ENCODE results near the gene TSPAN2.

Gene TSPAN2

DNA sequence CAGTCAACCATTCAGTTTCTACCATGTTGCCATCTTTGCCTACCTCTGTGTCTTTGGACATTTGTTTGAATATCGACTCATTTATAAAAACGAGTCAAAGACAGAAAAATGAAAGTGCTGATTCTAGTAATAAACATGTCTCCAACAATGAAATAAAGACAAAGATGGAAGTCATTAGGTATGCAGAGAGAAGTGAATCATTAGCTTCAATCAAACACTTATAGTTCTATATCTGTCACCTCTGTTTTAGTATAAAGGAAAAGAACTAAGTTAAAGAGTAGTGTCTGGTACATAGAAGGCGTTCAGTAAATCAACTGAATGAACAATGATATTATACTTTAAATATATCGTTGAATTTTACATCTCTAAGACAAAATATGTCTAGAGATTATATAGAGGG, 1.7 kb upstream of the TSPAN2 start:
- H3K27me3 Mint-ChIP-seq: no peaks in the 10 kb centered on the region
- no peaks in the 10 kb centered on the region for H3K9me3 Mint-ChIP-seq
- H3K4me3 Mint-ChIP-seq: peak overlapping the region; percentile 85
- no peak overlapping the region for H3K27ac Mint-ChIP-seq
- peaks cover 36% of the 10 kb centered on the region for H3K4me1 Mint-ChIP-seq
- no peaks in the 10 kb centered on the region for H3K36me3 Mint-ChIP-seq

DNA sequence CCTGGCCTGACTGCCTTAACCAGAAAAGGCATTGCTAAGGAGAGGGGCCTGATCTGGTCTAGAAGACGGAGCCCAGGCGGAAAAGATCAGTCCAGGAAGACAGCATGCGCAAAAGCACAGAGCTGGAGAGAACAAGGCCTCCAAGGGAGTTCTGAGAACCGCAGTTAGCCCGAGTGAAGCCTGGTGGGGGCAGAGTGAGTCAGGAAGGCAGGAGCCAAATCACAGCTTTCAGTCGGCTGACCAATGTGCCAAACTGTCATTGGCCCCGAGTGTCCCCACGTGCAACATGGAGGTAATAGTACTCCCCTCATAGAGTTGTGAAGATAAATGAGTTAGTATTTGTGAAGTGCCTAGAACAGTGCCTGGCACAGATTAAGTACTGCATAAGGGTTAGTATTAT, 1.2 kb upstream of the TSPAN2 start:
- Mint-ChIP-seq H3K36me3 (no peaks in the 10 kb centered on the region), H3K27me3 (no peaks in the 10 kb centered on the region), H3K4me3 (peak overlapping the region; percentile 85), H3K27ac (no peak overlapping the region), H3K9me3 (no peaks in the 10 kb centered on the region), H3K4me1 (peaks cover 36% of the 10 kb centered on the region)

DNA sequence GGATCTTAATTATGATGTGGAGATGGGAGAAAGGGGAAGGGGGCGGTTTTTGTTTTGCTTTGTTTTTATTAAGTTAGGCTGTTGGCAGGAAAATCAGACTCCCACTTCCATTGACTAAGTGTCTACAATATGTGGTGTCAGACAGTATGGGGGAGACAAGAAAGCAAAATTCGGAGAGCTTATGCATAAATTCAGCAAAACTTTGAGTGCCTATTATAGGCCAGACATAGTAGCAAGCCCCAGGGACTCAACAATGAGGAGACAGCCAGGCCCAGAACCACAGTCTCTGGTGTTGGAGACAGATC, 835 bp upstream of the TSPAN2 start:
- Mint-ChIP-seq H3K9me3 (no peaks in the 10 kb centered on the region), H3K4me1 (peaks cover 36% of the 10 kb centered on the region), H3K27me3 (no peaks in the 10 kb centered on the region), H3K27ac (no peak overlapping the region), H3K36me3 (no peaks in the 10 kb centered on the region), H3K4me3 (peak overlapping the region; percentile 85)

DNA sequence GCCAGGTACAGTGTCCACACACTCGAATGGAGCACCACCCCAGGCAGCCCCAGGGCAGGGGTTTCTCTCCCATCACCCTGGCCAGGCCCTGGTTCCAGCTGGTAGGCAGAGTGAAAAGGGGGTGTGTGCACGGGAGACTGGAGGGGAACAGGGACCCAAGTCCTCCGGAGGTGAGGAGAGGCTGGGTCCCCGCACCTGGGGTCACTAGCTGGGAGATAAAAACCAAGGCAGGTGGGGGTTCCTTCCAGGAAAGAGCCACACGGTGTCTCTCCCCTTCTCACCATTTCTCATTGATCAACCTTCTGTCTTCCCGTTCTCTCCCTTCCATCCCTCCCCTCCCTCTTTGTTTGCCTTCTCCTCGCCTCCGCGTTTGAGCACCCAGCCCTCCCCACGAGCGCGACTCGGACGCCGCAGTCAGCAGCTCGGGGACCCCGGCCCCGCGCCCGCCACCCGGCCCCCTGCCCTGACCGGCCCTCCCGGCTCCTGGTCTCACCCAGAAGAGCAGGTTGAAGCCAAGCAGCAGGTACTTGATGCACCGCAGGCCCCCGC, 358 bp downstream of the TSPAN2 start:
- peaks cover 43% of the 10 kb centered on the region for H3K4me1 Mint-ChIP-seq
- H3K27me3 Mint-ChIP-seq: no peaks in the 10 kb centered on the region
- H3K9me3 Mint-ChIP-seq: no peaks in the 10 kb centered on the region
- H3K36me3 Mint-ChIP-seq: no peaks in the 10 kb centered on the region
- H3K4me3 Mint-ChIP-seq: peak overlapping the region; percentile 81
- no peak overlapping the region for H3K27ac Mint-ChIP-seq

DNA sequence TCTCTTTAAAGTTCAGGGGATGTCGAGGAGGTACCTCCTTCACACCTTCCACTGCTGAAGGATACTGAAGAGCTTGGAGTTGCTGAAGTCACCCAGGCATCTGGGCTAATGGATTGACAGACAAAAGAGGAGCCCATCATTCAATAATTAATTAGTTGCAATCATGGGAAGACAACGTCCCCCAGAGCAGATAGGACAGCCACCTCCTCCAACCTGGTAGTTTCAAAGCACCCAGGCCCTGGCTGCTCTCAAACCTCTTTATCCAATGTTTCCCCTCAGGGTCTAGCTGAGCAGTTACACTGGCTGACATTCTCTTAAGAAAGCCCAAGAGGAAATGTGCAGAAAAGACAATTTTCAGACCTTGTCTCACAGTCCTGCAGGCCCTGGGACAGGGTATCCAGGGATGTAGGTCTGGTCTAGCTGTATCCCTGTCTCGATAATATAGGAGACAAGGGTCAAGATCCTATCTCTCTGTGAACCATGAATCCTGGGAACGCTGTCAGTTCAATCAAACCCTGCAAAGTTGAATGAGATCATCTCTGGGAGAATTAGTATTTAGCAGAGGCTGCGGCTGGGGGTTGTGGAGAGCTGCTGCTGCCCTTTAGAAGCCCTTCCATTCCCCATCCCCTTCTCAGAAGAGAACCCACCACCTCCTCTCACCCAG, 1.1 kb downstream of the TSPAN2 start:
- Mint-ChIP-seq H3K27me3 (no peaks in the 10 kb centered on the region), H3K27ac (no peak overlapping the region), H3K36me3 (no peaks in the 10 kb centered on the region), H3K4me1 (peaks cover 43% of the 10 kb centered on the region), H3K4me3 (peak overlapping the region; percentile 81), H3K9me3 (no peaks in the 10 kb centered on the region)

DNA sequence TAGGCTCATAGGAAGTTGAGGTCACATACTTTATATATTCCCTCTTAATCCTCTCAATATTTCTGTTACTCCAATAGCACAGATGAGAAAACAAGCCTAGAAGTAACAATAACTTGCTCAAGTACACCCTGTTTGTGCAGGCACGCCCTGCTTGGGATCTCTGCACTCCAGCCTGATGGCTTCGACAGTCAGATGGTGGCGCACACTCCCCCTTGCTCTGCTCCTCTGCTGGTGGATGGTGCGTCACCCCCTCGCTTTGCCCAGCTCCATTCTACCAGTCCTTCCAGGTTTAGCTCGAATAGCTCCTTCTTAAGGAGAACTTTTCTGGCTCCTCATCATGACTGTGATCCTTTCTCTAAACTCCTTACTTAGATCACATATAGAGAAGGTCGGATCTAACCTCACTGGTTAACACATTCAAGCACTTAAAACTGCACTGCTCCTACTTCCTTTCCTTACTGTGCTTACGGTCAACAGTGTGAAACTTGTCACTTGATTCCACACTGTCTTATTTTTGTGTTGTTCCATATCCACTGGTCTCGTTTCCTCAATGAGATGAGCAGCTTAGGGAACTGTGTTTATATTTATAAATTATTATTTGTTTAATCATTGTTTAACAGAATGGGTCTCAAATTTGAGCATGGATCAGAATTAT, 3.0 kb downstream of the TSPAN2 start:
- H3K4me1 Mint-ChIP-seq: peaks cover 36% of the 10 kb centered on the region
- peak overlapping the region; percentile 40 for H3K4me3 Mint-ChIP-seq
- H3K36me3 Mint-ChIP-seq: no peaks in the 10 kb centered on the region
- H3K27ac Mint-ChIP-seq: no peak overlapping the region
- no peaks in the 10 kb centered on the region for H3K27me3 Mint-ChIP-seq
- H3K9me3 Mint-ChIP-seq: no peaks in the 10 kb centered on the region

DNA sequence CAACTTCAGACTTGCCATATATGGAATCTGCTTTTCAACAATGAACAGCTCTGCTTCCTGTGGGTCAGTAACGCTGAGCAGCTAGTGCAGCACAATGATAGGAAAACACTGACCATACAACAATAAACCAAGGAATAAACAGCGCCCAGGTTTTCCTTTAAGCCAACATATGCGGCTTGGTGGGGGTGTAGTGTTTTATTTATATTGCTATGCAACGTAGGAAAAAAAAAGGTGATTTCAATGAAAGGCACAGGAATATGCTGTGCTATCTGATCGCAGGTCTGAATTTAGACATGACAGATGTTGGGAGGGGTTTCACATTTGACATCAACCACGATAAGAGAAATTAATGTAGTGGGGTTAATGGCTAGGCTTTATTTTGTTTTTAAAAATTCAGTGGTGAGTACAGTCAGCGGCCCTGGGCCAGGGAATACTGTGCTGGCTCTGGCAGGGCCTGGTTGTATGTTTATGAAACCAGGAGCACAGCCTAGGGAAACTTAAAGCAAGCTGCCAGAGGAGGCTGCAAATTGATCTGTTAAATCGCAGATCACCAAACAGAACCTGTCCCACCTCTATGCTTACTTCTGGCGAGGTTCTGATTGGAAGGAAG, 4.3 kb downstream of the TSPAN2 start:
- no peaks in the 10 kb centered on the region for H3K9me3 Mint-ChIP-seq
- no peaks in the 10 kb centered on the region for H3K27me3 Mint-ChIP-seq
- H3K4me1 Mint-ChIP-seq: peaks cover 25% of the 10 kb centered on the region
- peak overlapping the region; percentile 43 for H3K27ac Mint-ChIP-seq
- H3K36me3 Mint-ChIP-seq: no peaks in the 10 kb centered on the region
- no peak overlapping the region for H3K4me3 Mint-ChIP-seq

DNA sequence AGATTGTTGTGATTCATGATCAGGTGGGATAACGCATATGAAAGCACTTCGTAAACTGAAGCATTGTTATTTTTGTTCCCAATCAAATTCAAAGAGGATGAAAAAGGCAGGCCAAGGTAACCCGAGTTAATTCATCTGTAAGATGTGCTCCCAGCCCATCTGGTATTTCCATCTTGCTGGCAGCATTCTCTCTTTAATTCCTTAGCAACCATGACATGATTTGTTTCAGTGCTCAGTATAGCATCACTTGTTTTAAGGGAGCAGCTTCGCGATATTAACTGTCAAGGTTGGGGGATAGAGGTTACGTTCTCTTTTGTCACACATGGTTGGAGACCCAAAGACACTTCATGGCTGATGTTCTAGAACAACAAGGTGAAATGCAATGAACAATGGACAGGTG, 6.4 kb downstream of the TSPAN2 start:
- no peaks in the 10 kb centered on the region for H3K36me3 Mint-ChIP-seq
- no peaks in the 10 kb centered on the region for H3K9me3 Mint-ChIP-seq
- H3K4me1 Mint-ChIP-seq: peaks cover 13% of the 10 kb centered on the region
- H3K4me3 Mint-ChIP-seq: no peak overlapping the region
- H3K27ac Mint-ChIP-seq: no peak overlapping the region
- H3K27me3 Mint-ChIP-seq: no peaks in the 10 kb centered on the region

DNA sequence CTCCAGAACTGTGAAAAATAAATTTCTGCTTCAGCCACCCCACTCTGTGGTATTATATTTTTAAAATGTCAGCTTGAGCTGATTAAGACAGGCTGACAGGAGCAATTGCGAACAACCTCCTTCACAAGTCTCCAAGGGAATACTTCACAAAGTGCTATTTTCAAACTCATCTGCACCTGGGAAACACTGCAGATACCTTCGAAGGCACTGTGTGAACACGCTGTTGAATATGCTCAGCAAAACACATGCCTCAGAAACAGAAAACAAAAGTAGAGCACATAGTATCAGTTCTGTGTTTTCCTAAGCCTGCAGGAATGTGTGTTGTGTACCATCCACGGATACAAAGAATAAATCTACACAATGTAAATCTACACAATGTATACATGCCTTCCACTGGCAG, 10.6 kb downstream of the TSPAN2 start:
- no peaks in the 10 kb centered on the region for H3K36me3 Mint-ChIP-seq
- H3K27me3 Mint-ChIP-seq: no peaks in the 10 kb centered on the region

DNA sequence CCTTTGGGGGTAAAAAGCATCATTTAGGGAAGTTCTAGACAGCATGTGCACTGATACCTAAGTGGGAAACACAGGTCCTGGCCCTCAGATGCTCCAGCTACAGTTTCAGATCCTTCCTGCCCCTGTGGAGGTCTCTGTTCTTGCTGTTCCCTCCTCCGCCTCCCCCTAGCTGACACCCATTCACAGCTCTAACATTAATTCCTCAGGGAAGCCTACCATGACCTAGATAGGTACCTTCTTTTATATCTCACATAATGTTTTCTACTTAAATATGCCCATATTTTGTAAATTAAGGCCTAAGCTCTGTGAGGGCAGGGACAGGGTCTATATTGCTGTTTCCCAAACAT, 11.3 kb downstream of the TSPAN2 start:
- H3K27me3 Mint-ChIP-seq: no peaks in the 10 kb centered on the region
- H3K4me1 Mint-ChIP-seq: peaks cover 5% of the 10 kb centered on the region
- no peaks in the 10 kb centered on the region for H3K36me3 Mint-ChIP-seq
- no peaks in the 10 kb centered on the region for H3K9me3 Mint-ChIP-seq
- no peak overlapping the region for H3K27ac Mint-ChIP-seq
- H3K4me3 Mint-ChIP-seq: no peak overlapping the region

More for the DNA sequence above, 10.6 kb downstream of the TSPAN2 start:
- H3K27ac Mint-ChIP-seq: no peak overlapping the region
- no peaks in the 10 kb centered on the region for H3K9me3 Mint-ChIP-seq
- peaks cover 5% of the 10 kb centered on the region for H3K4me1 Mint-ChIP-seq
- H3K4me3 Mint-ChIP-seq: no peak overlapping the region

DNA sequence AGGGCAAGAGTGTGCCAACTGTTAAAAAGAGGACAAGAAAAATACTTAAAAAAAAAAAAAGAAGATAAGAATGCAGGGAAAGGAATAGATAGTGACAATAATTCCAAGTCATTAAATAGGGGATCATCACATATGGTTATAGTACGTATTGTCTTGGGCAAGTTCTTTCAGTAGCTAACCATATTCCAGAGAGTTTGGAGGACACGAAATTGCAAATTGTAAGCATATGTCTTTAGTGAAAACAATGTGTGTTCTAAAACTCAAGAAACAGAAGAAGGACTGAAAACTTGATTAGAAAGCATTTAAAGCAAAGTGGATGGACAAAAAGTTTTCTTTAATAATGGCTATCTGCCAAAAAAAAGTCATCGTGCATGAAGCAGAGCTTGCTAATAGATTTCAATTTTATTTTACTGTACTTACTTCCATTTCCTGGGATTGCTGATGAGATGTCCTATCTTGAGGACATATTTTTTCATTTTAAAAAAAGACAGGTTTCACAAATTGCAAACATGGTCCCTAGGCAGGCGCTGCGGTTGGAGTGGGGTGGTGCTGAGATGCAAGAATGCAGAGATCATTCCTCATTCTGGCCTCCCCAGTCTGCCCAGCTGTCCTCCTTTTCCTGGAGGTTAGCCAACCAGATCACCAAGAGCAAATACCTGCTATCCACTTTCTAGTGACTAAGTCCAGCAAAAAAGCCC, 11.9 kb downstream of the TSPAN2 start:
- Mint-ChIP-seq H3K4me3 (no peak overlapping the region), H3K36me3 (no peaks in the 10 kb centered on the region), H3K4me1 (peaks cover 5% of the 10 kb centered on the region), H3K9me3 (no peaks in the 10 kb centered on the region), H3K27ac (no peak overlapping the region), H3K27me3 (no peaks in the 10 kb centered on the region)

DNA sequence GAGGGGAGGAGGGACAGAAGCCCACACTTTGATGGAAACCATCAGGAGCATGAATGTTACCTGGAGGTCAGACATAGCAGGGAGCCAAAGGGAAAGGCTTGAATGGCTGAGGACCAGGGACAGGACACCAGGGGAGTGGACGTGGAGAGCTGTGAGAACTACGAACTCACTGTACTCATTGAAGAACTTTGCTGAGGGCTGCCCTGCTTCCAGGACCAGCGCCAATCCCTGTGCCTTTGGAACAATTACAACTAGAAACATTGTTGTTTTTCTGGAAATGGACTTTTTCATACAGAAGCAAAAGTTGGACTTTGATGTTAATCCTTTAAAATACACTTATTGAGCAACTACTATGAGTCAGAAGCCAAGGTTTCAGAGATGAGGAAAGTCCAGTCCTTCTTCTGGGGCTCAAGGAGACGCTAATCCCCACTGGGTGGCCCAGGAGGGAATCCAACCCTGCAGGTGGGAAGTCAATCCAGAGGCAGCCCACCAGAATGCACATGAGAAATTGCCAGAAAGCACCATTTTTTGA, 12.9 kb downstream of the TSPAN2 start:
- no peak overlapping the region for H3K27ac Mint-ChIP-seq
- no peaks in the 10 kb centered on the region for H3K27me3 Mint-ChIP-seq
- H3K4me1 Mint-ChIP-seq: peaks cover 14% of the 10 kb centered on the region
- H3K9me3 Mint-ChIP-seq: no peaks in the 10 kb centered on the region
- no peak overlapping the region for H3K4me3 Mint-ChIP-seq
- no peaks in the 10 kb centered on the region for H3K36me3 Mint-ChIP-seq

DNA sequence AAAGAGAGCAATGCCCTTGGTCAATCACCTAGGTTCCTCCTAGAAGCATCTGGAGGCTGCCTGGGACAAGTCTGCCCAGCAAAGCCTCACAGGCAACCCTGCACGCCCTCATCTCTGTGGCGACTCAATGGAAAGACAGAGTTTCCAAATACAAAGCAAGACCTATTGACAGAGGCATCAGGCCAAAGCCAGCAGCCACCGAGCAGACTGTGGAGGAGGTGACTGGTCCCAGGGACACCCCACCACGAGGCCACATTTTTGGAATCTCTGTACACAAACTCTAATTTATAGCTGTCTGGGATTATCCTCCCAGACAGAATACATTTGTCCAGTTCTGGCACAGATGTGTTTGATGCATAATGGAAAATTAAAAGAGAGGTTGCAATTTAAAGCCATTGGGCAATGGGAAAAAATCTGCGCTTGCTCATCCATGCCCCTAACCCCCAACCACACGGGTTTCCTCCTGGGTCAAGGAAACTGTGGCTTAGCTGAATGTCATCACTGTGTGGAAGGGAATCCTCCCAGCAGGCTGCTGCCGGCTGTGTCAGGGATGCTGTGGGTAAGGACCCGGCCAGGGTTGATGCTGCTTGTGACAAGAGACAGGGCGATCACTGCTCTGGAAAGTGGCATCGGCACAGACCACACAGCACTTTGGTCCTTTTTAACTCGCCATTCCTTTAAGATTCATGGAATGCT, 14.3 kb downstream of the TSPAN2 start:
- H3K27ac Mint-ChIP-seq: no peak overlapping the region
- peaks cover 29% of the 10 kb centered on the region for H3K4me1 Mint-ChIP-seq
- H3K36me3 Mint-ChIP-seq: no peaks in the 10 kb centered on the region
- H3K9me3 Mint-ChIP-seq: no peaks in the 10 kb centered on the region
- no peak overlapping the region for H3K4me3 Mint-ChIP-seq
- H3K27me3 Mint-ChIP-seq: no peaks in the 10 kb centered on the region

DNA sequence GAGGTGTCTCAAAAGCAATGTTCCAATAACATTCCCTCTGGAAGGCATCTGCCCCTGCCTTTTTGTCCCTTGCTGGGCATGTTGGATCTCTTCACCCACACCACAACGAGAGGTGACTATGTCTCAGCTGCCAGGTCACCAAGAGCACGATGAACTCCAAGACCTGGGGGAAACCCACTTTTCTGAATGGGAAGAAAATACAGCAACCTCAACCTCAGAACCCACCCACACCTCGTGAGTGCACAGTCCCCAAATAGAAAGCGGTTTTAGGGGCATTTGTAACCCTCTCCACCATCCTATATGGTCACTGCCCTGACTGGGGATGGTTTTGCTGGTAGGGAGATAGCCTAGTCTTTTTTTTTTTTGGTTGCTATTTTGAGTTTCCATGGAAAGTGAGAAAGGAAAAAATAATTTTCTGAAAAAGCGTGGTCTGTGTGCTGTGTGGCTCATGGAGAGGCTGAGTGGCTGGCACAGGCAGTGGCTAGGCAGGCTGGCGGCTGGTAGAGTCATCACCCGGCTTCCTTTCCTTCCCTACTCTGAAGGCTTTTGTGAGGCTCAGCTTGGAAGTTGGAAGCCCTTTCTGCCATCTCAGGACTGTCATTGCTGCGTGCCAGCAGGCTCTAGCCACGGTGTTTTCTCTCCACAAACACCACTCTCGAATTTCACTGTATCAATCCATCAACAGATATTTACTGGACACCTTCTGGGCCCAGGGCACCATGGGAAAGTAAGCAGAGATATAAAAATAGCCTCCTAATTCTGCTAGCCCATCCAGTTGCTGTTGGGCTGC, 15.8 kb downstream of the TSPAN2 start:
- Mint-ChIP-seq H3K27ac (no peak overlapping the region), H3K4me3 (no peak overlapping the region), H3K9me3 (no peaks in the 10 kb centered on the region), H3K4me1 (peaks cover 44% of the 10 kb centered on the region), H3K36me3 (no peaks in the 10 kb centered on the region), H3K27me3 (no peaks in the 10 kb centered on the region)
